ENCODE data around the gene IRGQ.
"Not testable (repeated sequence)": the region's sequence is repeated elsewhere in the genome, so short reads cannot be mapped to it uniquely, and the experiment has no call there.

Gene IRGQ

DNA sequence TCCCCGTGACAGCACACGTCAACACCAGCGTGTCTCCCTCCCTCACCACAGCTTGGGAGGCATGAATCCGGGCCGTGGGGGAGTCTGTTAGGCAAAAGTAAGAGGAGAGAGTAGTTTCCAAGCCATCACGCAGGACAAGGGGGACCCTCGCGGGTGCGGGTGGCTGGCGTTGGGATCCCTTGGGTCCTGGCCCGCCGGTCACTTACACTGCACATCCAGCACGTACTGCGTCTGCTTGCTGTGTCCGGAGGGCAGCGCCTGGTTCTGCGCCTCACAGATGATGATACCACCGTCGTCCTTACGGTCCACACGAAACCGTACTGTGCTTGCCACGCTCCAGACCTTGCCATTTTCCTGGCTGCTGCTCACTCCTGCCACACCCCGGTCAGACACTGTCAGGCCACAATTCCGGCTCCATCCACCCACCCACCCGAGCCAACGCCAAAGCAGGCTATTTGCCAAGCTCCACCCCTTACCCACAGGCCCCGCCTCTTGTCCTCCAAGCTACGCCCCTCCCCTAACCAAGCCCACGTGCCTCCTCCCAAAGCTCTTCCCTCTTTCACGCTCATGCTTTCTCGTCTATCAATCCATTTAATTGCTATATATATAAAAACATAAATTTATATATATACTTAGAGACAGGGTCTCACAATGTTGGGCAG is 30.1 kb upstream of the IRGQ start:
- DNase-seq (ENCODE audit: low read depth in 2 of 2): no peak

DNA sequence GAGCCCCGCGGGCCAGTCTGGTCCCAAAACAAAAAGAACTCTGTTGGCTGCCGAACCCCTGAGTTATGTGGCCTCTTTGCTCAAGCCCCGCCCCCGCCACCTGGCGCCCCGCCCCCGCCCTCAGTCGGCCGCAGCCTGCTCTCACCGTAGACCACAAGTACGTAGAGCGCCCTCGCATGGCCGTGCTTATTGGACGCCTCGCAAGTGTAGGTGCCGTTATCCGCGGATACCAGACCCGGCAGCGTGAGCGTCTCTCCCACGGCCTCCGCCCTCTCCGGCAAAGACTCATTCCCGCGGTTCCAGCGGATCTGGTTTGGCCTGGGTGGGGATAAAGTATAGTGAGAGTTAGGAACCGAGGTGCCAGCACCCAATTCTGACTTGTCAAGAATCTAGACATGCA is 29.0 kb upstream of the IRGQ start:
- peak; percentile 44 to 65 for DNase-seq (ENCODE audit: low read depth in 2 of 2)

DNA sequence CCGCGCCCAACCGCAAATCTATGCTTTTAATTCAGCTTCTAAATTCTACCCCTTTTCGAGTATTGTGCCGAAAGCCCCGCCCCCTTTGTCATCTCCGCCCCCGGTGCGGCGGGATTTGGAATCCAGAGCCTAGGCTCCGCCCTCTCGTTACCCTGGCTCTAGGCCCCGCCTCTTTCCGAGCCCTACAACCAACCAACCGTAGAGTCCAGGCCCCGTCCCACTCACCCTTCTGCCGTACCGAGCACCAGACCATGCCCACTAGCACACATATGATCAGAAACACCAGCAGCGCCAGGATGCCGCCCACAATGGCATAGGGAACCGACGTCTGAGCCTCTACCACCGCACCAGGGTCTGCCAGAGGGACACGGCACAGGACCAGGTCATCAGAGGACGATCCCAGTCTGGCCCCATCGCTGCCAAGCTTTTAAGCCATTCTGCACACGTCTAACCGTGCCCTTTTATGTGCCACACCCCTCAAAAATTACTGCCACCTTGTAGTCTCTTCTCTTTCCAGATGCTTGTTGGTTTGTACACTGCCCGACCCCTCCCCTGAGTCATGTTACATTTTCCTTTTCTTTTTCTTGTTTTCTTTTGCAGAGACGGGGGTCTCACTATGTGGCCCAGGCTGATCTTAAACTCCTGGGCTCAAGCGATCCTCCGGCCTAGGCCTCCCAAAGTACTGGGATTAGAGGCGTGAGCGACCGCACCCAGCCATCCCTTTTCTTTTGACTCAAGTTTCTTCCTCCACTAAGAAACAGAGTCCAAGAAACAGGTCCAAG is 28.1 kb upstream of the IRGQ start:
- DNase-seq (ENCODE audit: low read depth in 2 of 2): no peak

DNA sequence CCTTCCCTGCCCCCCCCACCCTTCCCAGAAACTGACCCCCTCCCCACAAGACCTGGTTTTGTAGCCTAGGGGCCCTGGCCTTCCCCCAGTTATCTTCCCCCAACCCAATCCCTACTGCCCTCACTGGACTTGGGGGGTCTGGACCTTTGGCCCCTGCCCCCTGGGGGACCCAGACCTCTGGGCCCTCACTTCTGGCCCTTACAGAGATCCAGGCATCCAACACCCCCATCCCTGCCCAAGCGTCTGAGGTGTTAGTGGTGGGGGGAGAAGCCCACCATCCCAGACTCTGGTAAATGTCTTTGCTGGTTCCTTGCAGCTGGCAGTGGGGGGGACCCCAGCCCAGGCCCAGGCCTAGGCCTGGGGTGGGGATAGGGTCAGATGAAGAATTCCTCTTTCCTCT is 27.0 kb upstream of the IRGQ start:
- DNase-seq (ENCODE audit: low read depth in 2 of 2): no peak

DNA sequence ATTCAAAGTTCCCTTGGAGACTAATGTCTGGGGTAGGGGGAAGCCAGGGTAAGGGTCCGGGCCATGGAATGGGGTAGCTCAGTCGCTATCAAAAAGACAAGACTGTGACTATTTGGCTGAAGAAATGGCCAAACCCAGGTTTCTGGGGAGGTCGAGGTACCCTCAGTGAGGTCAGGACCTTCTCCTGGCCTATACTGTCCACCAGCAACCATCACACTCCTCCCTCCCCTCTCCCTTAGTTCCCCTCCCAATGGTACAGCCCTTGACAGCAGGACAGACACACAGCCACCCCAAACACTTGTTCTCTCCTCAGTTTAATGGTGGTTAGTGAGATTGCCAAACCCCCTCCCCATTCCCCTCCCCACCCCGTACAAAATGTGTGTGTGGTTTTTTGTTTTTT is 26.1 kb upstream of the IRGQ start:
- DNase-seq (ENCODE audit: low read depth in 2 of 2): no peak

DNA sequence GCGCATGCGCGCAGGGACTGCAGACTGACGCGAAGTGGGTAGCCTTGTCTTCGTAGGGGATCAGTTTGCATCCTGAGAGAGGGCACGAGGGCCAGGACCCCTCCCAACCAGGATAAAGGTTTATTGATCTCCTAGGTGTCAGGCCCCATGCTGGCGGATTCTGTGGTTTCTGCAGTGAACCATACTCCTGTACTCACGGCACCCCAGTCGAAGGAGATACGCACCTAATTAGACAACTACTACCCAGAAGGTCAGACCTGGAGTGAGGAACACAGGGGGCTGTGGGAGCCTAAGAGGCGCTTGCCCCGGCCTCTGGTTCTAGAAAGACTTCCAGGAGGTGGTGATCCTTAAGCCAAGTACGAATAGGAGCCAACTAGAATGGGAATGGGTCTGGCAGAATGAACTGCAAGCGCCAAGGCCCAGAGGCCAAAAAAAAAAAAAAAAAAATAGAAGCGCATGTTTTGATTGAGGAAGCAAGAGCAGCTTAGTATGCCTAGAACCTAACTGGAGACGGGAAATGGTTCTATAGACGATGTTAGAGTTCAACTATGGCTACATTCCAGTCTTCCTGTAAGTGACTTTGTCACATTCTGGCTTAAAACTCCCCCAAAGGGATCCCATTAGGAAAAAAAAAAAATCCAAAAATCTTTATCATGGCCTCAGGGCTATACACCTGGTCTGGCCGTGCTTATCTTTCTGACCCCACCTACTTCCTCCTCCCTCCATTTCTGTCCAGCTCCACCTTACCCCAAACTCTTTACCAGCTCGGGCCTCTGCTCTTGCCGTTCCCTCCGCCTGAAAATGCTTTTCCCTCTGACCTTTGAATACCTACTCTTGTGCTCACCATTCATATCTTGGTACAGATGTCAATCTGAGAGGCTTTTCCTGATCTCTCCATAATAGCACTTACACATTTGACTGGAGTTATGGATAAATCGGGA is 24.4 kb upstream of the IRGQ start:
- peak in 1 of 2 donors; percentile 63 for DNase-seq (ENCODE audit: low read depth in 2 of 2)

GRCh38 chr19:43619262-43620060 is 23.5 kb upstream of the IRGQ start, which contains the start of gene ZNF428:
Gene ZNF428 (minus strand): TSS chr19:43619629. CDS start chr19:43614304, 5,325 bp downstream.
- DNase-seq (ENCODE audit: low read depth in 2 of 2): peak; percentile 64 to 72

- DNase-seq (ENCODE audit: low read depth in 2 of 2): no peak
Measured at GRCh38 chr19:43618921-43619261, 23.0 kb upstream of the IRGQ start.

GRCh38 chr19:43616954-43617353 is 21.0 kb upstream of the IRGQ start:
- no peak for DNase-seq (ENCODE audit: low read depth in 2 of 2)

GRCh38 chr19:43616306-43616705 is 20.4 kb upstream of the IRGQ start:
- no peak for DNase-seq (ENCODE audit: low read depth in 2 of 2)

DNA sequence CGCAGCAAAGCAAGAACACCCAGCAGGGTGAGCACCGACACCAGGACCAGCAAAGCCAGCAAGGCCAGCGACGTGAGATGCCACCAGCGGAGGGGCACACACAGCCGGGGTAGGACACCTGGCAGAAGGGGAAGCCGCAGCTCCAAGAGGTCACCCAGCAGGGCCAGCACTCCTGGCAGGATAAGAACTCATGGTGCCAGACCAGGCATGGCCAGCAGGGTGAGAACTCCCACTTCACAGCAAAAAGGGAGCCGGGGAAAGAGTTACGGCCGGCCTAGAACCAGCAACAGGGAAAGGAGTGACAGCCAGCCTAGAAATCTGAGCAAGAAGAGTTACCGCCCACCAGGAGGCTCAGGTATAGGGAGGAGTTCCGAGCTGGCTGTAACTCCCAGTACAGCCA is 16.4 kb upstream of the IRGQ start:
- no peak for DNase-seq (ENCODE audit: low read depth in 2 of 2)

DNA sequence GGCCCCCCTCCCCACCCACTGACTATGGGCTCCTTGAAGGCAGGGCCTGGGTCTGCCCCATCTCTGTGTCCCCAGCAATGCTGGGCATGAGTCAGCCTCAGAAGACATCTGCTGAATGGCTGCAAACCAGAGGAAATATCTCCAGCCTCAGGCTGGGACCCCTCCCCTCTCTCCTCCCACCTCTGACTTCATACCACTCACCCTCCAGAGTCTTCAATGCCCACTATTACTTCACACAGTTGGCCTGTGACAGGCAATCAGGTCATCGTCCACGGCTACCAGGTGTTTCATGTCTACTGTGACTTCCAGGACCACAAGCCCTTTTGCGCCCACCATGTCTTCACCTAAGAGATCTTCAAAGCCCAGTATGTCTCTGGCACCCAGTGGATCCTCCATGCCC is 15.9 kb upstream of the IRGQ start, which contains the start of gene SRRM5:
SRRM5 (plus strand) TSS at position 301 of the 400 bp plus-strand sequence; CDS start at position 335, 34 bp downstream.
- no peak for DNase-seq (ENCODE audit: low read depth in 2 of 2)

- DNase-seq (ENCODE audit: low read depth in 2 of 2): no peak
Measured at GRCh38 chr19:43610493-43610892, 14.6 kb upstream of the IRGQ start.

DNA sequence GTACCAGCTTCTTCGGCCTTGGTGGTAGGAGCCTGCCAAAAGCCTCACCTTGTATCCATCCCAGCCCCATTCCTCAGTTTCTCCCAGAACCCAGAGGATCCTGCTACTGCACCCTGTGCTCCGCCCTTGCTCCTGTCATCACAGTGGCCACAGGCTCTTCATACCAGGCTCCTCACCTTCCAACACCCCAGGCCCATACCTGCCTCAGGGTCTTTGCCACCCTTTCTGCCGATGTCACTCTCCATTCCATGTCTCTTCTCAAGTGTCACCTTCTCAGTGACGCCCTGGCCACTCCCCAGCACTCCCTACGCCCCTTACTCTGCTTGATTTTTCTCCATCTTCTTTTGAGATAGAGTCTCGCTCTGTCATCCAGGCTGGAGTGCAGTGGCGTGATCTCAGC is 13.9 kb upstream of the IRGQ start:
- no peak for DNase-seq (ENCODE audit: low read depth in 2 of 2)

DNA sequence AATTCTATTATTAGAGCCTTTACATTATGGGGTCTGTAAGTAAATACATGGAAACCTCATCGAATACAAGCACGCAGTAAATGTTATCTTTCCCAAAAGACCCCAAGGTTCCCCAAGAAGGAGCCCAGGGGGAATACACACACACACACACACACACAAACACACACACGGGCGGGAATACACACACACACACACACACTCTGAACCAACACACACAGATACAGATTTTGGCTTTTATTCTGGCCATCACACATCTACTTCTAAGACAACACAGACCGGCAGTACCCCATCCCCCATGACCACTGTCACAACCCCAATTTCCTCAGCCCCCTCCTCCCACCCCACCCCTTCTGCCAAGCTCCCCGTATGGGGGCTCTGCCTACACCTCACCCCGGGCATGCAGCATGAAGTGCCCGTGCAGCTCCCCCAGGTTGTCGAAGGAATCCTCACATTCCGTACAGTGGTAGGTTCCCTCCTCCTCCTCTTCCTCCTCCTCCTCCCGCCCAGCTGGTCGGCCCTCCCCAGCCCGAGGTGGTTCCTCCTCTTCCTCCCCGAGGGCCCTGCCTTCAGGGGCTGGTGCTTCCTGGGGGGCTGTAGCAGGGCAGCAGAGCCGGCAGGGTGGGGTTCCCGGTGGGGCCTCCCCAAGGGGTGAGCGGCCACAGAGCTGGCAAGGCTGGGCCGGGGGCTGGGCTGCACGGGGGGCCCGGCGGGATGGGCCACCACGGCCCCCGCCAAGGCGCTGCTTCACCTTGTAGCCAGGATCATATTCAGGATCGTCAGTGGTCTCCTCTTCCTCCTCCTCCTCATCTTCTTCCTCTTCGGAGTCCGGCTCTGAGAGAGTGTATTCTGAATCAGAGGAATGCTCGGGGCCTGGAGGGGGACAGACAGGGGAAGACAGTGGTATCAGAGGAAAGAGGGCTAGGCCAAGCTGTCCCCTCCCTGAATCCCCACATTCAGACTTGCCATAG is 11.6 kb upstream of the IRGQ start:
- no peak for DNase-seq (ENCODE audit: low read depth in 2 of 2)

DNA sequence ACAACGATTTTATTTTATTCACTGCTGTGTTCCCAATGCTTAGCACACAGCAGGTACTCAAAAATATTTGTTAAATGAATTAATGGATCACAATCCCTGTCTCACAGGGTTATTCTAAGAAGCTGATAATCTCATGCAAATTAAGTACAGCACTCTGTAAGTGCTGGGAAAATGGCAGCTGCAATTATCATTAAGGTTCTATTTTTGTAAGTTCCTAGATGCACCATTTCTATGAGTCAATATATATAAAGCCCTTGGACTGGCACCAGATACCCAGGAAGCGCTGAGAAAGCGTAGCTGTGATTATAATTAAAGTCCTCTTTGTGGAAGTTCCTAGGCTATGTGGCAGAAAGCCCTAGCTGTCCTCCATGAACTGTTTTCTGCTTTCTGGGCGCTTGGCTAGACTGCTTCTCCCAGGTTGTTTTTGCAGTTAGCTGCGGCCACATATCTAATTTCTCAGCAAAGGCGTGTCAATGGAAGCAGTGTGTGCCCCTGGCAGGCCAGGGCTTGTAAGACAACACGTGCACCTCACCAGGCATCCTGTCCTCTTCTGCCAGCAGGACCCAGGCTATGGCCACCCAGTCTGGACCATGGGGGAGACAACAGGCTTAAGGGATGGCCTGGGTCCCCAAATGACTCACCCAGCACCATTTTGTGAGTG is 10.8 kb upstream of the IRGQ start:
- DNase-seq (ENCODE audit: low read depth in 2 of 2): no peak

GRCh38 chr19:43605875-43606568 is 10.1 kb upstream of the IRGQ start:
- no peak for DNase-seq (ENCODE audit: low read depth in 2 of 2)

GRCh38 chr19:43600326-43600725 is 4.4 kb upstream of the IRGQ start:
- DNase-seq (ENCODE audit: low read depth in 2 of 2): not testable (repeated sequence)
